ENCODE measurements around the gene C17orf113.
A peak's percentile ranks its signal among the peaks of the same experiment; 100 is the strongest.
"Not testable (repeated sequence)": the region's sequence is repeated elsewhere in the genome, so short reads cannot be mapped to it uniquely, and the experiment has no call there.

Gene C17orf113

GRCh38 chr17:42038221-42038973 lies 12.0 kb downstream of the C17orf113 start:
- Mint-ChIP-seq H3K36me3 (no peaks in the 10 kb centered on the region), H3K27ac (no peak overlapping the region), H3K9me3 (no peaks in the 10 kb centered on the region), H3K4me3 (no peak overlapping the region), H3K4me1 (peaks cover 9% of the 10 kb centered on the region)
- DNase-seq (ENCODE audit: low spot score in 2 of 2) (no peak), ATAC-seq (peak; percentile 49)

DNA sequence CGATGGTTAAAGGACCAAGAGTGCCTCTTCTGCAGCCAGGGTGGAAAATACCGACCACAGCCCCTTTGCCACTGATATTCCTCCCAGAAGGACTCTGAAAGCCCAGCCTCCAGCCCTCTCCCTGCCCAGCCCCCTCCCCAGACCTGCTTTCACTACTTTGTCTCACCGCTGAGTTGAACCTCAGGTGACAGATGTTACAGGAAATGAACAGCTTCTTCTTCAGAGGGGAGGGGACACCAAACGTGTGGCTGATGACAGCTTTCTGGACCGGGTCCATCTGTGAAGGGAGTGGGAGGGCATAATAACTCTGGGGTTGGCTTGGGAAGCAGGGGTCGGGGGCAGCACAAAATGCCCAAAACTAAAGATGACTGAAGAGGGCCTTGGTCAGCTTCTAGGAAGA lies 16.3 kb downstream of the C17orf113 start:
- H3K27ac Mint-ChIP-seq, result peak overlapping the region; percentile 63
- H3K4me1 Mint-ChIP-seq, result peaks cover 9% of the 10 kb centered on the region
- H3K4me3 Mint-ChIP-seq, result no peak overlapping the region
- no peaks in the 10 kb centered on the region for H3K36me3 Mint-ChIP-seq
- DNase-seq (ENCODE audit: low spot score in 2 of 2), result no peak
- no peaks in the 10 kb centered on the region for H3K9me3 Mint-ChIP-seq
- no peak for ATAC-seq

GRCh38 chr17:42031584-42031983 lies 18.8 kb downstream of the C17orf113 start:
- ATAC-seq (no peak), DNase-seq (ENCODE audit: low spot score in 2 of 2) (no peak)
- Mint-ChIP-seq H3K36me3 (no peaks in the 10 kb centered on the region), H3K9me3 (no peaks in the 10 kb centered on the region), H3K4me3 (no peak overlapping the region), H3K27ac (no peak overlapping the region), H3K4me1 (peaks cover 9% of the 10 kb centered on the region)

GRCh38 chr17:42028791-42029127 lies 21.6 kb downstream of the C17orf113 start:
- H3K36me3 Mint-ChIP-seq, result peaks cover 14% of the 10 kb centered on the region
- no peaks in the 10 kb centered on the region for H3K9me3 Mint-ChIP-seq
- H3K4me3 Mint-ChIP-seq, result no peak overlapping the region
- H3K4me1 Mint-ChIP-seq, result peaks cover 15% of the 10 kb centered on the region
- H3K27ac Mint-ChIP-seq, result peak overlapping the region; percentile 68
- ATAC-seq, result no peak
- DNase-seq (ENCODE audit: low spot score in 2 of 2), result no peak

DNA sequence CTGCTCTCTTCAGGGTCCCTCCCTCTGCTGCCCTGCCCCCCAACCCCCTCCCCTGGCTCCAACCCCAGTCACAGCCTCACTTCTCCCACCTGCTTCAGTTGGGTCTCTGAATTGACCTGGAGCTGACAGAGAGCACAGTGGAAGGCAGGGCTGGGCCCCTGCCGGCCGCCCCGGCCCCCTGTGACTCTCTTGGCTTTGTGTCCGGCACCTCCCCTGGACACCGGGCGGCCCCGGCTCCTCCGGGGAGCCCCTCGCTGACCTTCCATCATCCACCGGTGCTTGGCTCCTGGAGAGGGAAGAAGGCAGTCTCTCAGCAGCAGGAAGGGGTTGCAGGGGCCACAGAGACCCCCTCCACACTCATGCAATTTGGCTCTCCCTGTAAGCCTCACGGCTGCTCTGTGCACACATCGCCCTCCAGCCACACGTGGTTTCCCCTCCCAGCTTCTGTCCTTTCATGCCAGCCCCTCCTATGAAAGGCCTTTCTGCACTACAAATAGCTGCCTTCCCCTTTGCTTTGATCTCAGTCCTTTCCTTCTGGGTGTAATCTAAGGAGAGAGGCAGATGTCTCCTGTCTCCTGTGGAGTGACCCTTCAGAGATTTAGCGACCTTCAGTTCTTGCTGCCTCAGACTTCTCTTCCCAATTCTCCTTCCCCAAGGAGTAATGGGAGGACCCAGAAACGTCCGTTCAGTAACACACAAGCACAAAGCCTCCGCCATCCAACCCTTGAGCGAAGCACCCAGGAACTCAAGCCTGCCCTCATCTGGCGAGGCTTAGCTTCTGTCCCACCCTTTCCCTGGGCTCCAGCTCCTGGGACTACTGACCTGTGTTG lies 22.2 kb downstream of the C17orf113 start:
- Mint-ChIP-seq H3K4me1 (peaks cover 13% of the 10 kb centered on the region), H3K36me3 (peaks cover 20% of the 10 kb centered on the region), H3K9me3 (no peaks in the 10 kb centered on the region), H3K4me3 (no peak overlapping the region), H3K27ac (peak overlapping the region; percentile 68)
- no peak for DNase-seq (ENCODE audit: low spot score in 2 of 2)
- ATAC-seq, result no peak

DNA sequence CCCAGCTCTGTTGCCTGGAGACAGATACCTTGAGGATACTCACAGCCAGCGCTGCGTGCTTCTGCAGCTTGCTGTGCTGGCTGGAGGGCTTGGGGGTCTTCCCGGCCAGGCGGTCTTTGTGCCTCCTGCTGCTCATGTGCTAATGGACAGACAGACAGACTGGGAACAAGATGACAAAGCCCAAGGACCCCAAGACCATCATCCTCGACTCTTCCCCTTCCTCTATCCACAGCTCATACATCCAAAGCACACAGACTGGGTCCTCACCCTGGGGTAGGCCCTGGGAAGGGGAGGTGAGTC lies 22.9 kb downstream of the C17orf113 start:
- H3K4me1 Mint-ChIP-seq, result peaks cover 13% of the 10 kb centered on the region
- no peak overlapping the region for H3K27ac Mint-ChIP-seq
- ATAC-seq, result no peak
- no peaks in the 10 kb centered on the region for H3K9me3 Mint-ChIP-seq
- peaks cover 22% of the 10 kb centered on the region for H3K36me3 Mint-ChIP-seq
- H3K4me3 Mint-ChIP-seq, result no peak overlapping the region
- no peak for DNase-seq (ENCODE audit: low spot score in 2 of 2)

GRCh38 chr17:42026857-42027589 lies 23.4 kb downstream of the C17orf113 start:
- Mint-ChIP-seq H3K9me3 (no peaks in the 10 kb centered on the region), H3K36me3 (peaks cover 28% of the 10 kb centered on the region), H3K27ac (no peak overlapping the region), H3K4me3 (no peak overlapping the region), H3K4me1 (peaks cover 18% of the 10 kb centered on the region)
- DNase-seq (ENCODE audit: low spot score in 2 of 2) (no peak), ATAC-seq (no peak)

DNA sequence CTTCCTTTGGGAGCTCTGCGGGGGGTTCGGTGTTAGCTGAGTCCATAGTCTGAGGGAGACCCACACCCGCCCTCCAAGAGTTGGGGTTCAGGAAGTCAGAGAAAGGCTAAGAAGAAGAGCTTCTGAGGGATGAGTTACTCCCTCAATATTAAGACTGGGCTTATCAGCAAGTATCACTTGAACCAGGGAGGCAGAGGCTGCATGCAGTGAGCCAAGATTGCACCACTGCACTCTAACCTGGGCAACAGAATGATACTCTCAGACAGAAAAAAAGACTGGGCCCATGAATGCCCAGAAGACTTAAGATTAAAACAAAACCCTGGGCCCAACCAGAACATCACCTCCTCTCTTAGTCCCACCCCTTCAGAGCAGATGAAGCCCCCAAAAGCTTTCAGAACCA lies 24.5 kb downstream of the C17orf113 start:
- H3K4me1 Mint-ChIP-seq, result peaks cover 27% of the 10 kb centered on the region
- DNase-seq (ENCODE audit: low spot score in 2 of 2), result no peak
- no peak for ATAC-seq
- H3K4me3 Mint-ChIP-seq, result no peak overlapping the region
- peak overlapping the region; percentile 80 for H3K27ac Mint-ChIP-seq
- no peaks in the 10 kb centered on the region for H3K9me3 Mint-ChIP-seq
- H3K36me3 Mint-ChIP-seq, result peaks cover 30% of the 10 kb centered on the region

DNA sequence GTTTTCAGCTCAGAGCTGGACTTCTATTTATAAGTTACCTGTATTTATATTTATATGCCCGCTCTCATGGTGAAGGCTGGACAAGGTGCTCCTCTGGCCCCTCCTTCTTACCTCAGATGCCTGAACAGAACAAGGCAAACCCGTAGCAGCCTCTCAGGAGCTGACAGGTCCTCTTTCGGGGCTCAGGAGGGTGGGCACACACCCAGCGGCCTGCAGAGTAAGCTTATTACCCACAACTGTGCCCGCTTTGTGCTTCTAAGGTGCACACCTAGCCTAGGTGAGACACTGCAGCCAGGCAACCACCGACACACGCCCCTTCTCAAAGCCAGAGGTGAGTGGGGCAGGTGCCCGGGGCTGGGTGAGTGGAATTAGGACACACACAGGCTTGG lies 25.2 kb downstream of the C17orf113 start:
- H3K4me3 Mint-ChIP-seq, result peak overlapping the region; percentile 45
- peaks cover 30% of the 10 kb centered on the region for H3K36me3 Mint-ChIP-seq
- H3K9me3 Mint-ChIP-seq, result no peaks in the 10 kb centered on the region

GRCh38 chr17:42023524-42024349 lies 26.7 kb downstream of the C17orf113 start:
- no peak for DNase-seq (ENCODE audit: low spot score in 2 of 2)
- H3K4me3 Mint-ChIP-seq, result no peak overlapping the region
- peaks cover 44% of the 10 kb centered on the region for H3K4me1 Mint-ChIP-seq
- no peak for ATAC-seq
- no peak overlapping the region for H3K27ac Mint-ChIP-seq
- peaks cover 30% of the 10 kb centered on the region for H3K36me3 Mint-ChIP-seq
- H3K9me3 Mint-ChIP-seq, result peaks cover 2% of the 10 kb centered on the region

More for the DNA sequence above, 25.2 kb downstream of the C17orf113 start:
- peak overlapping the region; percentile 91 for H3K27ac Mint-ChIP-seq
- ATAC-seq (no peak), DNase-seq (ENCODE audit: low spot score in 2 of 2) (no peak)
- H3K4me1 Mint-ChIP-seq, result peaks cover 34% of the 10 kb centered on the region

GRCh38 chr17:42020845-42021244 lies 29.6 kb downstream of the C17orf113 start:
- peaks cover 46% of the 10 kb centered on the region for H3K36me3 Mint-ChIP-seq
- ATAC-seq; H3K9me3 Mint-ChIP-seq; DNase-seq (ENCODE audit: low spot score in 2 of 2): not testable (repeated sequence)
- peak overlapping the region; percentile 93 for H3K4me3 Mint-ChIP-seq
- peak overlapping the region; percentile 84 for H3K27ac Mint-ChIP-seq
- H3K4me1 Mint-ChIP-seq, result peaks cover 54% of the 10 kb centered on the region

DNA sequence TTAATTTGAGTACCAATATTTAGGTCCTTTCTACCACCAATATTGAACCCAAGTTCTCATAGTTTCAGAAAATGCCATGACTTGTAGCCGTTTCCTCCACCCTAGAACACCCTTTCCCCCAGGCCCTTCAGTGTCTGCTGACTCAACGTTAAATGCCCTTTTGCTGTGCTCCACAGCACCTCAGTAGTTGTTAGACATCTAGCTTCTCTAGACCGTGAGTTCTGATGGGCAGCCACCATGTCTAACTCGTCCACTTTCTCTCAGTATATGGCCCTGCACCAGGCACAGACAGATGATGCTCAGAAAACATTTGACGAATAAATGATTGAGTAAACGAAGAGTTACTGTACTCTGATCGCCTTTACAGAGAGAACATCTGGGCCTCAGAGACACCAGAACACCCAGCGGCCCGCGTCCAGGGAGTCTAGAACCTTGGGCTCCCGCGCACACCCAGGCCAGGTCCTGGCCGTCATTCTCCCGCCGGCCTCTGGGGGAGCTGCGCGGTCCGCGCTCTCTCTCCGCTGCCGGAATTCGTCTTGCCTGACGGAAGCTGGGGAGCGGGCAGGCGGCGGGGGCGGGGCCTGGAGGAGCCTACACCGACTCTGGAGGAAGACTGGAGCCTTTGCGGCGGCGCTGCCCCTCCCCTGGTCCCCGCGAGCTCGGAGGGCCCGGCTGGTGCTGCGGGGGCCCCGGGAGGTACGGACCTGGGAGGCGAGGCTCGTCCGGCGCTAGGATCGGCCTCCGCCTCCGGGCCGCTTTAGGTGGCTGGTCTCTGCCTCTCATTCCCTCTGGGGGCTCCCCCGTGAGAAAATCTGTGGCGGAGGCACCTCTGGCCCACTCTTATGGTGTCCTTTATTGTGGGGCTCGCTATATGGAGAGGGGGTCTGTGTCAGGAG lies 30.6 kb downstream of the C17orf113 start, which contains the start of gene NKIRAS2:
NKIRAS2 (plus strand) TSS at position 582 of the 896 bp plus-strand sequence. CDS start 1,488 bp downstream, outside the sequence.
- peaks cover 2% of the 10 kb centered on the region for H3K9me3 Mint-ChIP-seq
- peak within 1 kb of the TSS; percentile 84 for H3K27ac Mint-ChIP-seq
- H3K4me3 Mint-ChIP-seq, result peak within 1 kb of the TSS; percentile 93
- peak; percentile 83 for ATAC-seq
- DNase-seq (ENCODE audit: low spot score in 2 of 2), result peak; percentile 90 to 95
- H3K4me1 Mint-ChIP-seq, result peaks cover 60% of the 10 kb centered on the region
- peaks cover 50% of the 10 kb centered on the region for H3K36me3 Mint-ChIP-seq

DNA sequence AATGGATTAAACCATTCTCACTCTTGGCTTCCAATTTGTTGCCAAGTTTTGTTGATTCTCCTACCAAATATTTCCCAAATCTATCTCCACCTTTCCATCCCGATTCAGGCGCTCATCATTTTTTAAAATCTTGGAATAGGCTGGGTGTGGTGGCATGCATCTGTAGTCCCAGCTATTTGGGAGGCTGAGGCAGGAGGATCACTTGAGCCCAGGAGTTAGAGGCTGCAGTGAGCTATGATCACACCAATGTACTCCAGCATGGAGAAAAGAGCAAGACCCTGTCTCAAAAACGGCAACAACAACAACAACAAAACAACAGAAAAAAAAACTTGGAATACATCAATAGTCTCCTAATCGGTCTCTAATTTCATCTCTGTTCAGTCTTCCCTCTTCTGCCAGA lies 31.4 kb downstream of the C17orf113 start:
- Mint-ChIP-seq H3K27ac (peak overlapping the region; percentile 84), H3K36me3 (peaks cover 51% of the 10 kb centered on the region), H3K4me1 (peaks cover 57% of the 10 kb centered on the region), H3K9me3 (peaks cover 2% of the 10 kb centered on the region), H3K4me3 (peak overlapping the region; percentile 93)
- DNase-seq (ENCODE audit: low spot score in 2 of 2), result no peak
- ATAC-seq, result no peak

GRCh38 chr17:42018339-42018738 lies 32.1 kb downstream of the C17orf113 start:
- Mint-ChIP-seq H3K4me3 (peak overlapping the region; percentile 93), H3K4me1 (peaks cover 61% of the 10 kb centered on the region), H3K9me3 (peaks cover 2% of the 10 kb centered on the region), H3K27ac (peak overlapping the region; percentile 98), H3K36me3 (peaks cover 48% of the 10 kb centered on the region)
- ATAC-seq, result no peak
- no peak for DNase-seq (ENCODE audit: low spot score in 2 of 2)
